ENCODE data around the gene PSAT1.

The PSAT1 gene

GRCh38 chr9:78354324-78354973, 57.5 kb downstream of the PSAT1 start:
- no peak for DNase-seq
- no peaks in the 10 kb centered on the region for H3K4me1 ChIP-seq
- peaks cover 0 to 2% of the 10 kb centered on the region in 2 donors for H3K27me3 ChIP-seq
- H3K9me3 ChIP-seq = no peaks in the 10 kb centered on the region
- intact Hi-C loops (cut with DNase I; ENCODE audit: low total_unique reads) = no loop called here
- no peak overlapping the region for H3K27ac ChIP-seq
- no peak overlapping the region for H3K4me3 ChIP-seq
- no peaks in the 10 kb centered on the region for H3K36me3 ChIP-seq
- TF ChIP-seq, protein P1, sequence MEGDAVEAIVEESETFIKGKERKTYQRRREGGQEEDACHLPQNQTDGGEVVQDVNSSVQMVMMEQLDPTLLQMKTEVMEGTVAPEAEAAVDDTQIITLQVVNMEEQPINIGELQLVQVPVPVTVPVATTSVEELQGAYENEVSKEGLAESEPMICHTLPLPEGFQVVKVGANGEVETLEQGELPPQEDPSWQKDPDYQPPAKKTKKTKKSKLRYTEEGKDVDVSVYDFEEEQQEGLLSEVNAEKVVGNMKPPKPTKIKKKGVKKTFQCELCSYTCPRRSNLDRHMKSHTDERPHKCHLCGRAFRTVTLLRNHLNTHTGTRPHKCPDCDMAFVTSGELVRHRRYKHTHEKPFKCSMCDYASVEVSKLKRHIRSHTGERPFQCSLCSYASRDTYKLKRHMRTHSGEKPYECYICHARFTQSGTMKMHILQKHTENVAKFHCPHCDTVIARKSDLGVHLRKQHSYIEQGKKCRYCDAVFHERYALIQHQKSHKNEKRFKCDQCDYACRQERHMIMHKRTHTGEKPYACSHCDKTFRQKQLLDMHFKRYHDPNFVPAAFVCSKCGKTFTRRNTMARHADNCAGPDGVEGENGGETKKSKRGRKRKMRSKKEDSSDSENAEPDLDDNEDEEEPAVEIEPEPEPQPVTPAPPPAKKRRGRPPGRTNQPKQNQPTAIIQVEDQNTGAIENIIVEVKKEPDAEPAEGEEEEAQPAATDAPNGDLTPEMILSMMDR (IDR thresholded peaks at IDR 0.05) = no peak

DNA sequence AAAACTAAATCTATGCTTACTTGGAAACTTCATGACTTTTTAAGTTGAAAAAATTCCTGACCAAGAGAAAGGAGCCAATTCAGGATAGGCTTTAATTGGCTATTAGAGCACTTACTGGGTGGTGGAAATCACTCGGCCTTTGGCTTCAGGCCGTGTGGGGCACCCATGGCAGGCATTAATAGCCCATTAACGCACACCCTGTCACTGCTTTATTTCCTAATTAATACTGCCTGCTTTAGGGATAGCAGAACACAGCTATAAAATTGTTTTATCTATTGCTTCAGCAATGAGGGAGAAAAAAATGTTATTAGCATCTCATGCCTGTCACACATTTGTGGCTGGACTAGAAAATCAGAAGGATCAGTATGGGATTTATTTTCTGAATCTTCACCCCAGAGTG, 58.1 kb downstream of the PSAT1 start:
- intact Hi-C loops (cut with DNase I; ENCODE audit: low total_unique reads) = no loop called here
- TF ChIP-seq, protein P1 (IDR thresholded peaks at IDR 0.05) = no peak
- Histone ChIP-seq H3K4me3 (no peak overlapping the region), H3K27me3 (peaks cover 0 to 2% of the 10 kb centered on the region in 2 donors), H3K4me1 (no peaks in the 10 kb centered on the region), H3K27ac (no peak overlapping the region), H3K9me3 (no peaks in the 10 kb centered on the region), H3K36me3 (no peaks in the 10 kb centered on the region)
- DNase-seq = no peak

- no peak overlapping the region for H3K4me3 ChIP-seq
- H3K27me3 ChIP-seq = peaks cover 0 to 2% of the 10 kb centered on the region in 2 donors
- H3K9me3 ChIP-seq = no peaks in the 10 kb centered on the region
- no peaks in the 10 kb centered on the region for H3K36me3 ChIP-seq
- no peak for DNase-seq
- no peaks in the 10 kb centered on the region for H3K4me1 ChIP-seq
- TF ChIP-seq, protein P1 (IDR thresholded peaks at IDR 0.05) = no peak
- no peak overlapping the region for H3K27ac ChIP-seq
- intact Hi-C loops (cut with DNase I; ENCODE audit: low total_unique reads) = no loop called here
These were observed 59.7 kb downstream of the PSAT1 start for GRCh38 chr9:78356634-78357033.

DNA sequence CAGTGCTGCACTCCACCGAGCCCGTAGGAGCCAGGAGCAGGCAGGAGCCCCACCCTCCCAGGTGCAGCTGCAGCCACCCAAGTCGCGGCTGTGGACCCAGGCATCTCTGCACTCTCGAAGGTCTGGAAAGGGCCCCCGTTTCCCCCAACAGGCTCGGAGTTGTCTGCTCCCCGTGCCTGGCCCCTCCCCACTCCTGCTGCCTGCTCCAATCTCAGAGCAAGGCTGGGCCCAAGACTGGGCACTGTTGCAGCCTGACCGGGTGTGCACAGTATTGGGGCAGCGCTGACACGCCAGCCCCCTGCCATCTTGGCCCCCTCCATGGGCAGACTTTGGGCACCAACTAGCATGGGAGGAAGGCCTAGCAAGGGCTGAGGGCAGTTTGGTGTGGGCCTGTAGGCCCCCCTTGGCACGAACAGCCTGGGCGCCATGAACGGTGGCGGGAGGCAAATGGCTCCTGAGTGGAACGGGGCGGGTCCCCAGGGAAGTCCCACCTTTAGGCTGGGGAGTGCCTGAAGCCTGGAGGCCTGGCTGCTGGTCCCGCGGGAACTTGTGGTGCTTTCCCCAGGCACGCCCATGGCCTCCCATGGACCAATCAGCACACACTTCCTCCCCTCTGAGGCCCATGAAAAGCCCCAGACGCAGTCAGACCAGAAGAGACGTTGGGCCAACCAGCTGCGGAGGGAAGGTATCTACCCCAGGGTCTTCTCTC, 60.4 kb downstream of the PSAT1 start:
- no peak overlapping the region for H3K4me3 ChIP-seq
- no peak for DNase-seq
- intact Hi-C loops (cut with DNase I; ENCODE audit: low total_unique reads) = no loop called here

GRCh38 chr9:78358329-78359051, 61.6 kb downstream of the PSAT1 start:
- intact Hi-C loops (cut with DNase I; ENCODE audit: low total_unique reads) = no loop called here
- peaks cover 0 to 2% of the 10 kb centered on the region in 2 donors for H3K27me3 ChIP-seq
- H3K27ac ChIP-seq = no peak overlapping the region
- H3K36me3 ChIP-seq = no peaks in the 10 kb centered on the region
- H3K4me3 ChIP-seq = no peak overlapping the region
- no peaks in the 10 kb centered on the region for H3K9me3 ChIP-seq
- TF ChIP-seq, protein P1 (IDR thresholded peaks at IDR 0.05) = no peak
- no peaks in the 10 kb centered on the region for H3K4me1 ChIP-seq
- no peak for DNase-seq

More for the DNA sequence above, 60.4 kb downstream of the PSAT1 start:
- Histone ChIP-seq H3K27ac (no peak overlapping the region), H3K36me3 (no peaks in the 10 kb centered on the region), H3K9me3 (no peaks in the 10 kb centered on the region), H3K27me3 (peaks cover 0 to 2% of the 10 kb centered on the region in 2 donors), H3K4me1 (no peaks in the 10 kb centered on the region)
- TF ChIP-seq, protein P1 (IDR thresholded peaks at IDR 0.05) = no peak

All from tibial artery (tissue), 4 donors.